Measurements from ENCODE around the gene KEL. TPM values are rescaled to one million over a fixed set of nuclear protein-coding genes. Genes with fewer than 3 reads are reported as not detected.
A peak's percentile ranks its signal among the peaks of the same experiment; 100 is the strongest.

The KEL gene
- total and polyA plus RNA-seq, 2 experiments from 2014 or later: 8.7 to 12.8 TPM

DNA sequence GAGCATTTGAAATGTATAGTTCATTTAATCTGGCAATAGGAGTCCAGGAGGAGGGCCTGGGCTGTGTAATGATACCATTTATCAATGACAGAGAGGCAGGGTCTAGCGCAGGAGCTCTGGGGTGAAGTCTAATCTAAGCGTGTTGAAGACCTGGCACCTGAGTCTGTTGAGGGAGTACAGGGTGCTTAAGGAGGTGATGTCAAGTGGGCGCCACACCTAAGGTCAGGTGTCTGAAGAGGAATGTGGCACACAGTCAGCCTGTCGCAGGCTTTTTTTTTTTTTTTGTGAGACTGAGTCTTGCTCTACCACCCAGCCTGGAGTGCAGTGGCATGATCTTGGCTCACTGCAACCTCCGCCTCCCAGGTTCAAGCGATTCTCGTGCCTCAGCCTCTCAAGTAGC is 20.6 kb downstream of the KEL start:
- no peak for DNase-seq (ENCODE audit: low spot score)
- Histone ChIP-seq H3K9me2 (replicated peaks; ENCODE audit: insufficient read depth) (no peaks in the 10 kb centered on the region), H3K4me1 (ENCODE audit: insufficient read depth) (no peaks in the 10 kb centered on the region), H3K36me3 (replicated peaks; ENCODE audit: insufficient read depth, low read depth) (no peaks in the 10 kb centered on the region), H3K4me2 (no peak overlapping the region), H4K20me1 (ENCODE audit: insufficient read depth, poor library complexity, severe bottlenecking) (no peaks in the 10 kb centered on the region), H3K4me3 (no peak overlapping the region), H3K27me3 (no peaks in the 10 kb centered on the region), H3K9me3 (ENCODE audit: low read depth) (no peaks in the 10 kb centered on the region), H2AFZ (no peak overlapping the region), H3K27ac (no peak overlapping the region), H3K79me2 (no peaks in the 10 kb centered on the region)
- TF ChIP-seq EZH2 (IDR thresholded peaks at IDR 0.05; ENCODE audit: borderline replicate concordance): no peak
- TF ChIP-seq EZH2phosphoT487 (IDR thresholded peaks at IDR 0.05; ENCODE audit: low read depth, severe bottlenecking, unreplicated experiment): no peak
- TF ChIP-seq, protein P1, sequence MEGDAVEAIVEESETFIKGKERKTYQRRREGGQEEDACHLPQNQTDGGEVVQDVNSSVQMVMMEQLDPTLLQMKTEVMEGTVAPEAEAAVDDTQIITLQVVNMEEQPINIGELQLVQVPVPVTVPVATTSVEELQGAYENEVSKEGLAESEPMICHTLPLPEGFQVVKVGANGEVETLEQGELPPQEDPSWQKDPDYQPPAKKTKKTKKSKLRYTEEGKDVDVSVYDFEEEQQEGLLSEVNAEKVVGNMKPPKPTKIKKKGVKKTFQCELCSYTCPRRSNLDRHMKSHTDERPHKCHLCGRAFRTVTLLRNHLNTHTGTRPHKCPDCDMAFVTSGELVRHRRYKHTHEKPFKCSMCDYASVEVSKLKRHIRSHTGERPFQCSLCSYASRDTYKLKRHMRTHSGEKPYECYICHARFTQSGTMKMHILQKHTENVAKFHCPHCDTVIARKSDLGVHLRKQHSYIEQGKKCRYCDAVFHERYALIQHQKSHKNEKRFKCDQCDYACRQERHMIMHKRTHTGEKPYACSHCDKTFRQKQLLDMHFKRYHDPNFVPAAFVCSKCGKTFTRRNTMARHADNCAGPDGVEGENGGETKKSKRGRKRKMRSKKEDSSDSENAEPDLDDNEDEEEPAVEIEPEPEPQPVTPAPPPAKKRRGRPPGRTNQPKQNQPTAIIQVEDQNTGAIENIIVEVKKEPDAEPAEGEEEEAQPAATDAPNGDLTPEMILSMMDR (IDR thresholded peaks at IDR 0.05; ENCODE audit: poor library complexity): no peak
- 94% methylated on average over 6 of the region's 7 CpGs for WGBS (ENCODE audit: low lambda C conversion rate, missing lambda C conversion rate)

DNA sequence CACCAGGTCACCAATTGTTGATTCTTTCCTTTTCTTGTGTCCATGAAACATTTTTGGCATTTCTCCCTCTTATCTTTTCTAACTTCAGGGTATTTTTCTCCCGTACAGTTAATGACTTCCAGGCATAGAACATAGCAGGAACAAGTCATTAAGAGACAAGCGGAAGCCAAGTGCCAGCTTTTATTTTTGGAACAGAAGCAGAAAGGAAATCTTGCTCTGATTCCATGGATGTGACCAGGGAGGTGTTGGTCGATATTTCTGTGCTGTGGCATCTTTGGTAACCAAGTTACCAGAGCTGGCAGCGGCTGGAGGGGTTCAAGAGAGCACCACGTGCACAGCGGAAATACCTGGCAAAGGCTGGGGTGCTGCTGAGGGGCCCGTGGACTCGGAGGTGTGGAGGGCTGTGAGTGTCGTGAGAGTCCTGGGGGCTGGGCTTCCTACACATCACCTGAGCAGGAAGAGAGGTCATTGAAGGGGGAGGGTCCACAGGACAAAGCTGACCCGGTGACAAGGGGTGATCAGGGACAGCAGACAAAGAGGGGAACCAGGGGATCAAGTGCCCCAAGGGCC is 21.1 kb downstream of the KEL start:
- Histone ChIP-seq H3K27ac (no peak overlapping the region), H3K36me3 (replicated peaks; ENCODE audit: insufficient read depth, low read depth) (no peaks in the 10 kb centered on the region)
- 70% methylated on average over 10 of the region's 10 CpGs for WGBS (ENCODE audit: low lambda C conversion rate, missing lambda C conversion rate)

DNA sequence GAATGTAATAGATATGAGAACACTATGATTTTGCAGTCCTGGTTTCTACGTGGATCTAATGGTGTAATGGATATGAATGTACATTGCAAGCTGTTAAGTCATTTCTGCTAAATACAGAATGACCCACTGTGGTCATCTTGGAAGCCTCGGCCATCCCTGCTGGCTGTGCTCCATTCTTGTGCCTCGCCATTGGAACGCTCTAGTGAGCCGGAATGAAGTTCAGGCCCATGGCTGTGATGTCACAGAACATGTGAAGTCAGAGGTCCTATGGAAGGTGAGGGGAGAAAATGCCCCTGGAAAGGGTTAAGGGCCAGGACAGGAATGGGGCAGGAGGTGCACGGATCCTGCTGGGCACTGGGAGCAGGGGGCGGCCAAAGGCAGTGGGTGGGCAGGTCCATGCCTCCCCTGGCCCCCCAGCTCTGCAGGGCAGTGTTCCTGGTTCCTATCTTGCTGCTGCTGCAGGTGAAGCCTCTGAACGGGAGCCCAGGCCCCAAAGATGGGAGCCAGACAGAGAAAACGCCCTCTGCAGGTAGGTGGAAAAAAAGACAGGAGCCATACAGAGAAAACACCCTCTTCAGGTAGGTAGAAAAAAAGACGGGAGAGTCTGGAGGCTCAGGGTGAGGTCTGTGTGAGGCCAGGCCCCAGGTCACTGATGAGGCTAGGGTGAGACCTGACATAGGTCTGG is 22.8 kb downstream of the KEL start, which contains the start of gene LLCFC1:
TSS of gene LLCFC1 (plus strand) at position 259 of the 685 bp plus-strand sequence. CDS start at position 397, 138 bp downstream.
- Histone ChIP-seq H3K27me3 (no peaks in the 10 kb centered on the region), H2AFZ (no peak within 1 kb of the TSS), H3K4me3 (no peak within 1 kb of the TSS), H3K27ac (no peak within 1 kb of the TSS), H3K9me2 (replicated peaks; ENCODE audit: insufficient read depth) (no peaks in the 10 kb centered on the region), H3K79me2 (no peaks in the 10 kb centered on the region), H4K20me1 (ENCODE audit: insufficient read depth, poor library complexity, severe bottlenecking) (no peaks in the 10 kb centered on the region), H3K36me3 (replicated peaks; ENCODE audit: insufficient read depth, low read depth) (no peaks in the 10 kb centered on the region), H3K9me3 (ENCODE audit: low read depth) (no peaks in the 10 kb centered on the region), H3K4me1 (ENCODE audit: insufficient read depth) (no peaks in the 10 kb centered on the region), H3K4me2 (no peak within 1 kb of the TSS)
- 72% methylated on average over 10 of the region's 10 CpGs for WGBS (ENCODE audit: low lambda C conversion rate, missing lambda C conversion rate)
- peak; percentile 27 for DNase-seq (ENCODE audit: low spot score)
- TF ChIP-seq, protein P1 (IDR thresholded peaks at IDR 0.05; ENCODE audit: poor library complexity): peak; percentile 29
- no peak for TF ChIP-seq EZH2 (IDR thresholded peaks at IDR 0.05; ENCODE audit: borderline replicate concordance)

More for the DNA sequence above, 21.1 kb downstream of the KEL start:
- Histone ChIP-seq H2AFZ (no peak overlapping the region), H4K20me1 (ENCODE audit: insufficient read depth, poor library complexity, severe bottlenecking) (no peaks in the 10 kb centered on the region), H3K79me2 (no peaks in the 10 kb centered on the region), H3K4me2 (no peak overlapping the region), H3K9me3 (ENCODE audit: low read depth) (no peaks in the 10 kb centered on the region), H3K4me3 (no peak overlapping the region), H3K27me3 (no peaks in the 10 kb centered on the region), H3K9me2 (replicated peaks; ENCODE audit: insufficient read depth) (no peaks in the 10 kb centered on the region), H3K4me1 (ENCODE audit: insufficient read depth) (no peaks in the 10 kb centered on the region)
- TF ChIP-seq EZH2phosphoT487 (IDR thresholded peaks at IDR 0.05; ENCODE audit: low read depth, severe bottlenecking, unreplicated experiment) (no peak), EZH2 (IDR thresholded peaks at IDR 0.05; ENCODE audit: borderline replicate concordance) (no peak)
- TF ChIP-seq, protein P1 (IDR thresholded peaks at IDR 0.05; ENCODE audit: poor library complexity): no peak
- no peak for DNase-seq (ENCODE audit: low spot score)
